GM12878 (cell line): ENCODE data around the gene IL26. TPM values are rescaled to one million over a fixed set of nuclear protein-coding genes. Genes with fewer than 3 reads are reported as not detected.

Source experiments
- ATAC-seq: fragments of 200-7000 bp; cut with Tn5 transposase; 3 replicates; pipeline ENCODE4 v1.9.1; 2020; ENCODE audit warnings: mild to moderate bottlenecking, moderate library complexity
- BruUV-seq: library from RNA; stranded (reverse); fragments of 400-500 nt; replicated peaks from 2 replicates; lab custom pipeline; 2021; lab: Mats Ljungman, UMichigan
- CTCF ChIA-PET: fragments of 300-600 bp; sonication (Branson Sonifier 250); formaldehyde crosslinking; extraction: SDS; loops from one replicate; lab custom pipeline; 2021; ENCODE audit warnings: inconsistent platforms; lab: Yijun Ruan, JAX
- POLR2A ChIA-PET: fragments of 350-600 bp; formaldehyde crosslinking; extraction: SDS; loops from one replicate; lab custom pipeline; 2021; ENCODE audit warnings: inconsistent platforms; lab: Charles Lee
- RAD21 ChIA-PET: fragments of 300-600 bp; sonication (Branson Sonifier 250); formaldehyde crosslinking; loops from one replicate; lab custom pipeline; 2023; ENCODE audit warnings: antibody characterized with exemption; ENCODE audit not compliant: unreplicated experiment; lab: Charles Lee
- SMC1A ChIA-PET: fragments of 300-600 bp; sonication (Branson Sonifier 250); formaldehyde crosslinking; loops from one replicate; lab custom pipeline; 2023; ENCODE audit not compliant: unreplicated experiment, uncharacterized antibody; lab: Charles Lee
- DNase-seq: peaks from one replicate; pipeline ENCODE4 v3.0.0-alpha.2; 2011; ENCODE audit warnings: low read depth, low spot score
- FAIRE-seq: peaks from 3 replicates; lab custom pipeline; 2011; peaks lifted over from hg19 to GRCh38; lab: Jason Lieb, UNC
- H2AFZ ChIP-seq: 2 replicates; pipeline ENCODE4 v1.6.0; 2011; ENCODE audit warnings: low read depth, low read length, control low read depth; ENCODE audit not compliant: control insufficient read depth
- H3K27ac ChIP-seq: 2 replicates; pipeline ENCODE4 v1.5.1; 2011; ENCODE audit warnings: control low read depth; ENCODE audit not compliant: control insufficient read depth, insufficient read depth
- H3K27me3 ChIP-seq, 2 experiments: replicated peaks in 1 of 2; 2 replicates each; pipeline versions ENCODE4 v1.6.0 to v1.6.1; 2011; ENCODE audit warnings: low read length in 1 of 2; ENCODE audit not compliant: control insufficient read depth in 2 of 2, insufficient read depth in 2 of 2
- H3K36me3 ChIP-seq, 2 experiments: 2 replicates each; pipeline ENCODE4 v1.5.1; 2011; ENCODE audit warnings: low read length in 1 of 2; ENCODE audit not compliant: control insufficient read depth in 2 of 2, insufficient read depth in 2 of 2
- H3K4me1 ChIP-seq: 2 replicates; pipeline ENCODE4 v1.6.1; 2011; ENCODE audit warnings: mild to moderate bottlenecking, low read length, moderate library complexity, mixed read lengths; ENCODE audit not compliant: control insufficient read depth, insufficient read depth
- H3K4me2 ChIP-seq: 2 replicates; pipeline ENCODE4 v1.6.0; 2011; ENCODE audit warnings: control low read depth; ENCODE audit not compliant: control insufficient read depth, insufficient read depth
- H3K4me3 ChIP-seq: fragments of 200-600 bp; sonication (generic); 2 replicates; pipeline ENCODE4 v1.5.1; 2016
- H3K79me2 ChIP-seq: 2 replicates; pipeline ENCODE4 v1.6.0; 2011; ENCODE audit warnings: low read length; ENCODE audit not compliant: control insufficient read depth, insufficient read depth
- H3K9ac ChIP-seq: 2 replicates; pipeline ENCODE4 v1.8.0; 2011; ENCODE audit warnings: low read length, control low read depth, mixed read lengths; ENCODE audit not compliant: control insufficient read depth, insufficient read depth
- H3K9me3 ChIP-seq: replicated peaks from 3 replicates; pipeline ENCODE4 v1.5.1; 2011; ENCODE audit warnings: mild to moderate bottlenecking, low read length; ENCODE audit not compliant: control insufficient read depth, insufficient read depth
- H4K20me1 ChIP-seq: 2 replicates; pipeline ENCODE4 v1.6.0; 2011; ENCODE audit not compliant: control insufficient read depth, insufficient read depth
- ATF2 ChIP-seq: IDR thresholded peaks from 2 replicates; pipeline ENCODE4 v1.6.1; 2012; ENCODE audit warnings: low read length, inconsistent platforms
- ATF3 ChIP-seq: IDR thresholded peaks from 2 replicates; pipeline ENCODE4 v1.6.1; 2011; ENCODE audit warnings: low read depth, mild to moderate bottlenecking, low read length, moderate library complexity, borderline replicate concordance; ENCODE audit errors: extremely low read depth
- CBX5 ChIP-seq: sonication (generic); IDR thresholded peaks from 2 replicates; pipeline ENCODE4 v1.6.1; 2016; ENCODE audit warnings: low read depth, moderate library complexity, mild to moderate bottlenecking, inconsistent platforms
- ESRRA ChIP-seq: IDR thresholded peaks from 2 replicates; pipeline ENCODE4 v1.6.1; 2012; ENCODE audit warnings: mild to moderate bottlenecking, low read length, improper control_type of control experiment
- GABPA ChIP-seq: IDR thresholded peaks from 2 replicates; pipeline ENCODE4 v1.6.1; 2014; ENCODE audit warnings: antibody characterized with exemption, low read depth, mild to moderate bottlenecking, inconsistent platforms
- HSF1 ChIP-seq: fragments of 150-350 bp; IDR thresholded peaks from 2 replicates; pipeline ENCODE4 v1.6.1; 2014; ENCODE audit warnings: mild to moderate bottlenecking, low read depth, low read length
- JUNB ChIP-seq: IDR thresholded peaks from 2 replicates; pipeline ENCODE4 v1.6.1; 2016; ENCODE audit warnings: antibody characterized with exemption, mild to moderate bottlenecking
- KAT2A ChIP-seq: conservative IDR thresholded peaks from 2 replicates; pipeline ENCODE4 v1.6.1; 2011; ENCODE audit warnings: low read depth, low read length; ENCODE audit not compliant: control insufficient read depth
- KDM1A ChIP-seq: fragments of 200-600 bp; sonication (generic); IDR thresholded peaks from 2 replicates; pipeline ENCODE4 v1.6.1; 2016; ENCODE audit warnings: borderline replicate concordance
- LARP7 ChIP-seq: fragments of 450-650 bp; IDR thresholded peaks from 2 replicates; pipeline ENCODE4 v1.6.1; 2017; ENCODE audit warnings: mild to moderate bottlenecking
- MTA3 ChIP-seq: IDR thresholded peaks from 2 replicates; pipeline ENCODE4 v1.6.1; 2012; ENCODE audit warnings: low read length, inconsistent platforms, borderline replicate concordance
- MYB ChIP-seq: fragments of 150-350 bp; IDR thresholded peaks from 2 replicates; pipeline ENCODE4 v1.6.1; 2014; ENCODE audit warnings: mild to moderate bottlenecking, low read depth, low read length, borderline replicate concordance
- MYC ChIP-seq: IDR thresholded peaks from 2 replicates; pipeline ENCODE4 v1.6.1; 2011; ENCODE audit warnings: mild to moderate bottlenecking, low read length, moderate library complexity, inconsistent platforms; ENCODE audit not compliant: insufficient read depth, insufficient replicate concordance, insufficient read length, severe bottlenecking
- NFYB ChIP-seq: IDR thresholded peaks from 2 replicates; pipeline ENCODE4 v1.6.1; 2011; ENCODE audit warnings: low read depth, mild to moderate bottlenecking, low read length, improper control_type of control experiment, moderate library complexity; ENCODE audit not compliant: insufficient read depth
- RB1 ChIP-seq: fragments of 450-650 bp; formaldehyde crosslinking; IDR thresholded peaks from 2 replicates; pipeline ENCODE4 v1.6.1; 2017; ENCODE audit warnings: mild to moderate bottlenecking, borderline replicate concordance
- SP1 ChIP-seq: IDR thresholded peaks from one replicate; pipeline ENCODE4 v1.6.1; 2011; ENCODE audit warnings: low read depth, low read length
- TARDBP ChIP-seq: IDR thresholded peaks from 2 replicates; pipeline ENCODE4 v1.6.1; 2016; ENCODE audit warnings: borderline replicate concordance
- TCF12 ChIP-seq: IDR thresholded peaks from 2 replicates; pipeline ENCODE4 v1.6.1; 2011; ENCODE audit warnings: low read depth, mild to moderate bottlenecking, low read length
- WGBS: methylation state at CpG from one replicate; pipeline ENCODE4 v1.1.6; 2016; ENCODE audit warnings: low lambda C conversion rate; ENCODE audit not compliant: insufficient replicate concordance, insufficient coverage; ENCODE audit errors: missing lambda C conversion rate; 5-methylcytosine and 5-hydroxymethylcytosine counted together
- in situ Hi-C: fragments of 300-500 bp; cut with MboI; formaldehyde crosslinking; loops from 9 replicates; pipeline ENCODE4 v1.14.3; 2018; ENCODE audit warnings: mixed read lengths
- intact Hi-C: fragments of 100-400 bp; cut with micrococcal nuclease; formaldehyde crosslinking; loops from one replicate; pipeline ENCODE4 v1.14.2; 2022; ENCODE audit not compliant: unreplicated experiment
- polyA plus RNA-seq, 11 experiments: library from polyadenylated mRNA; depleted of rRNA in 4 of 11; unstranded in 6 of 11; stranded (reverse) in 5 of 11; fragments of >200 nt; fragmentation: Nextera tagmentation in 4 of 11; fragmentation: Illumina TruSeq in 1 of 11; extraction: Ambion mirVana in 4 of 11; extraction: Trizol in 1 of 11; gene quantifications; 1 replicate in 1 of 11; 2 replicates in 10 of 11; pipeline versions ENCODE4 v1.2.1 to v1.2.3, GENCODE V29; 2011 to 2016; ENCODE audit warnings: inconsistent platforms in 2 of 11, missing spikeins in 2 of 11, low read depth in 1 of 11
- total RNA-seq, 4 experiments: library from RNA; depleted of rRNA in 3 of 4; stranded (reverse); fragments of >200 nt in 3 of 4; fragmentation: Illumina TruSeq in 1 of 4; extraction: Trizol in 1 of 4; gene quantifications; 2 replicates each; pipeline versions ENCODE4 v1.2.1 to v1.2.3, GENCODE V29; 2013 to 2021

The IL26 gene
- total and polyA plus RNA-seq, 10 of the 15 experiments (the other 5 are each of a cell fraction or from before 2014, with no cell fraction given): not detected

- Histone ChIP-seq H3K4me2 (no peak overlapping the region), H3K4me1 (no peaks in the 10 kb centered on the region), H3K9me3 (no peaks in the 10 kb centered on the region), H3K4me3 (no peak overlapping the region), H3K27ac (no peak overlapping the region), H2AFZ (no peak overlapping the region), H3K36me3 (no peaks in the 10 kb centered on the region), H3K9ac (no peak overlapping the region), H4K20me1 (no peaks in the 10 kb centered on the region), H3K27me3 (no peaks in the 10 kb centered on the region; a peak in 1 of 4 replicates), H3K79me2 (no peaks in the 10 kb centered on the region)
- ChIA-PET SMC1A (interaction anchor here (0.9 to 6.0 kb wide), 11 partner anchors 10 to 216 kb away, joined by 3 to 147 read pairs (median 5); no protein-coding TSS in a partner anchor), POLR2A (no interaction called here), CTCF (interaction anchor here (0.6 to 6.1 kb wide), 10 partner anchors 13 to 488 kb away, joined by 3 to 189 read pairs (median 10); no protein-coding TSS in a partner anchor), RAD21 (interaction anchor here (0.6 to 6.2 kb wide), 7 partner anchors 11 to 608 kb away, joined by 3 to 72 read pairs (median 6); no protein-coding TSS in a partner anchor)
- intact Hi-C loops (no loop called here), in situ Hi-C loops (no loop called here)
- no peak for DNase-seq
- TF ChIP-seq ESRRA: no peak
- TF ChIP-seq RB1: no peak
- TF ChIP-seq KDM1A: no peak
- TF ChIP-seq SP1: no peak
- no peak for TF ChIP-seq MYC
- TF ChIP-seq JUNB: no peak
- no peak for TF ChIP-seq TARDBP
- no peak for TF ChIP-seq LARP7
- TF ChIP-seq ATF2: no peak
- TF ChIP-seq ATF3: no peak
- TF ChIP-seq KAT2A: no peak
- no peak for TF ChIP-seq MYB
- TF ChIP-seq TCF12: no peak
- no peak for TF ChIP-seq MTA3
- TF ChIP-seq HSF1: no peak
- no peak for TF ChIP-seq CBX5
- TF ChIP-seq GABPA: no peak
- TF ChIP-seq NFYB: no peak
- FAIRE-seq: no peak
- no peak for ATAC-seq
- no TSS peak for BruUV-seq
- WGBS: 38% methylated on average over 3 of the region's 3 CpGs
Observed at GRCh38 chr12:68224613-68225285, 861 bp downstream of the IL26 start.
